Mesenchymal stem cell (in vitro differentiated cells and primary cell): Measurements from ENCODE around the gene MYOCD.

Source experiments
- DNase-seq: peaks from one replicate; pipeline ENCODE4 v3.0.0-alpha.2; 2013
- H2AFZ ChIP-seq: one replicate; pipeline ENCODE4 v1.6.1; 2013; ENCODE audit warnings: low read depth, mild to moderate bottlenecking, control low read depth, inconsistent platforms, low read length, moderate library complexity
- H2AK5ac ChIP-seq: 2 replicates; pipeline ENCODE4 v1.6.1; 2013; ENCODE audit warnings: low read length, moderate library complexity, mild to moderate bottlenecking, inconsistent platforms; ENCODE audit not compliant: severe bottlenecking
- H2BK120ac ChIP-seq: one replicate; pipeline ENCODE4 v1.6.1; 2013; ENCODE audit warnings: low read depth, mild to moderate bottlenecking, inconsistent platforms, low read length, moderate library complexity
- H2BK12ac ChIP-seq, 2 experiments: one replicate each; pipeline ENCODE4 v1.6.1; 2013; ENCODE audit warnings: inconsistent platforms in 2 of 2, low read length in 2 of 2, mild to moderate bottlenecking in 2 of 2, moderate library complexity in 2 of 2, control low read depth in 1 of 2
- H2BK15ac ChIP-seq: one replicate; pipeline ENCODE4 v1.6.1; 2013; ENCODE audit warnings: mild to moderate bottlenecking, low read depth, inconsistent platforms; ENCODE audit not compliant: poor library complexity, severe bottlenecking
- H2BK5ac ChIP-seq: 2 replicates; pipeline ENCODE4 v1.6.1; 2013; ENCODE audit warnings: low read depth, mild to moderate bottlenecking, low read length, control low read depth, inconsistent platforms; ENCODE audit not compliant: poor library complexity, severe bottlenecking
- H3K14ac ChIP-seq, 2 experiments: one replicate each; pipeline ENCODE4 v1.6.1; 2013; ENCODE audit warnings: inconsistent platforms in 2 of 2, low read length in 2 of 2, control low read depth in 1 of 2, mild to moderate bottlenecking in 1 of 2, moderate library complexity in 1 of 2
- H3K18ac ChIP-seq, 2 experiments: one replicate each; pipeline ENCODE4 v1.6.1; 2013; ENCODE audit warnings: inconsistent platforms in 2 of 2, low read length in 2 of 2, control low read depth in 1 of 2, low read depth in 1 of 2, mild to moderate bottlenecking in 1 of 2
- H3K23ac ChIP-seq, 2 experiments: one replicate each; pipeline ENCODE4 v1.6.1; 2013; ENCODE audit warnings: inconsistent platforms in 2 of 2, low read length in 2 of 2, mild to moderate bottlenecking in 2 of 2, moderate library complexity in 2 of 2, control low read depth in 1 of 2
- H3K27ac ChIP-seq: 2 replicates; pipeline ENCODE4 v1.5.1; 2013; ENCODE audit warnings: mild to moderate bottlenecking, moderate library complexity, low read length, control low read depth, inconsistent platforms; ENCODE audit not compliant: poor library complexity, severe bottlenecking
- H3K27me3 ChIP-seq, 2 experiments: 2 replicates each; pipeline versions ENCODE4 v1.6.1 to v1.7.0; 2013; ENCODE audit warnings: low read length in 2 of 2, mild to moderate bottlenecking in 2 of 2, moderate library complexity in 2 of 2, control low read depth in 1 of 2, inconsistent platforms in 1 of 2; ENCODE audit not compliant: control insufficient read depth in 1 of 2, insufficient read depth in 1 of 2
- H3K36me3 ChIP-seq, 2 experiments: 2 replicates each; pipeline versions ENCODE4 v1.6.1 to v1.7.0; 2013; ENCODE audit warnings: low read length in 2 of 2, control low read depth in 1 of 2, inconsistent platforms in 1 of 2, low read depth in 1 of 2, mild to moderate bottlenecking in 1 of 2; ENCODE audit not compliant: insufficient read depth in 2 of 2, control insufficient read depth in 1 of 2
- H3K4ac ChIP-seq, 2 experiments: one replicate each; pipeline ENCODE4 v1.6.1; 2013; ENCODE audit warnings: inconsistent platforms in 2 of 2, low read length in 2 of 2, mild to moderate bottlenecking in 2 of 2, moderate library complexity in 2 of 2, control low read depth in 1 of 2, low read depth in 1 of 2
- H3K4me1 ChIP-seq: 2 replicates; pipeline ENCODE4 v1.6.1; 2013; ENCODE audit warnings: low read depth, low read length, control low read depth; ENCODE audit not compliant: control insufficient read depth, insufficient read depth
- H3K4me2 ChIP-seq: 2 replicates; pipeline ENCODE4 v1.6.1; 2013; ENCODE audit warnings: low read length, mild to moderate bottlenecking, inconsistent platforms; ENCODE audit not compliant: poor library complexity, severe bottlenecking
- H3K4me3 ChIP-seq, 2 experiments: 2 replicates each; pipeline versions ENCODE4 v1.5.1 to v1.7.0; 2013; ENCODE audit warnings: low read length in 2 of 2, mild to moderate bottlenecking in 2 of 2, control low read depth in 1 of 2, low read depth in 1 of 2; ENCODE audit not compliant: insufficient read depth in 1 of 2
- H3K79me1 ChIP-seq: replicated peaks from 2 replicates; pipeline ENCODE4 v1.6.1; 2013; ENCODE audit warnings: mild to moderate bottlenecking, control low read depth, low read length, inconsistent platforms; ENCODE audit not compliant: poor library complexity, severe bottlenecking
- H3K9ac ChIP-seq: 2 replicates; pipeline ENCODE4 v1.7.0; 2013; ENCODE audit warnings: mild to moderate bottlenecking, low read length, moderate library complexity
- H3K9me3 ChIP-seq: 2 replicates; pipeline ENCODE4 v1.7.0; 2013; ENCODE audit warnings: mild to moderate bottlenecking, low read length; ENCODE audit not compliant: control insufficient read depth
- H4K8ac ChIP-seq: one replicate; pipeline ENCODE4 v1.6.1; 2013; ENCODE audit warnings: inconsistent platforms, mild to moderate bottlenecking, low read length, moderate library complexity
- H4K91ac ChIP-seq: one replicate; pipeline ENCODE4 v1.6.1; 2013; ENCODE audit warnings: mild to moderate bottlenecking, low read length, inconsistent platforms
- WGBS: methylation state at CpG from one replicate; pipeline ENCODE4 v1.1.7; 2013; ENCODE audit warnings: mixed read lengths; 5-methylcytosine and 5-hydroxymethylcytosine counted together

MYOCD gene

DNA sequence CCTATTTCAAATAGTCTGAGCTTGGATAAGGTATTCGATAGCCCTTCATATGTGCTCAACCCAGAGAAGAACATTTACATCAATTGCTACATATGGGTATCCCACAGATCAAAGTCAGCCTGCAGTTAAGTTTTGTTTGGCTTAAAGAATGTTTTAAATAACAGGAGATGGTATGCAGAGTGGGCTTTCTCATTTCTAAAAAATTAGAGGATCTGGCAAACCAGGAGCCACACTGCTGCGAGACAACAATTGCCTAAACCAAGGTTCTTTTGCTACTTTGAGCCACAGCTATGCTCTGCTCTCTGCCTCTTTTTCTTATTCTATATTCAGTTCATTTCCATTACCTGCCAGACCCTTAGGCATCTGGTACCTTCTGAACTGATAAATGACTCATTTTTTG is 93.4 kb downstream of the MYOCD start:
- no peaks in the 10 kb centered on the region for H3K79me1 ChIP-seq
- H2BK5ac ChIP-seq = no peak overlapping the region
- H3K9ac ChIP-seq = no peak overlapping the region
- no peak overlapping the region for H3K4me2 ChIP-seq
- no peak overlapping the region for H3K4me3 ChIP-seq
- H3K9me3 ChIP-seq = no peaks in the 10 kb centered on the region
- H2BK120ac ChIP-seq = no peak overlapping the region
- 50% methylated on average over 2 of the region's 2 CpGs for WGBS
- no peak overlapping the region for H3K14ac ChIP-seq
- H3K27me3 ChIP-seq = peaks cover 0 to 8% of the 10 kb centered on the region in 2 experiments
- no peak overlapping the region for H2AFZ ChIP-seq
- H3K23ac ChIP-seq = no peak overlapping the region
- H3K18ac ChIP-seq = no peak overlapping the region
- no peaks in the 10 kb centered on the region for H3K36me3 ChIP-seq
- H4K8ac ChIP-seq = no peak overlapping the region
- no peak overlapping the region for H2AK5ac ChIP-seq
- no peak for DNase-seq
- H4K91ac ChIP-seq = no peak overlapping the region
- H3K4me1 ChIP-seq = no peaks in the 10 kb centered on the region
- H2BK15ac ChIP-seq = no peak overlapping the region
- no peak overlapping the region for H3K4ac ChIP-seq
- H2BK12ac ChIP-seq = no peak overlapping the region
- H3K27ac ChIP-seq = no peak overlapping the region

DNA sequence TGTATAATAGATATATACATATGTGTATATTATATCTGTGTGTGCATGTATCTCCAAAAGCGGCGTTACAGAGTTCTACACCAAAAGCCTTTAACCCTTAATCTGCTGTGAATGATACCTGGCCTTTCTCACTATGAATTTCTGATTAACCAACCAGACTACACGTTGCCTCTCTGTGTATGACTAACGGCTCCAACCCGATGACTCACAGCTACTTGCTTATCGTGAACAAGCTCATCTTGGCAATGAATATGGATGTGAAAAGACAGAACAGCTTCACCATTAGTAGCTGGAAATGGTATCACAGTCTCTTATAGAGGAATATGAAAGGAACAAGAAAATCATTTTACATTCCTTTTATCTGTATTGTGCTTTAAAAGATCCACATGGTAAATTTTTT is 99.9 kb downstream of the MYOCD start:
- Histone ChIP-seq H3K18ac (no peak overlapping the region), H2BK12ac (no peak overlapping the region), H3K4me3 (no peak overlapping the region), H2AFZ (no peak overlapping the region), H3K36me3 (no peaks in the 10 kb centered on the region), H3K9me3 (no peaks in the 10 kb centered on the region), H2BK5ac (no peak overlapping the region), H4K8ac (no peak overlapping the region), H3K4me2 (no peak overlapping the region), H2AK5ac (no peak overlapping the region), H3K27ac (no peak overlapping the region), H3K9ac (no peak overlapping the region), H3K4ac (no peak overlapping the region), H2BK120ac (no peak overlapping the region), H3K27me3 (peaks cover 0 to 11% of the 10 kb centered on the region in 2 experiments), H4K91ac (no peak overlapping the region), H3K79me1 (no peaks in the 10 kb centered on the region), H2BK15ac (no peak overlapping the region), H3K23ac (no peak overlapping the region), H3K4me1 (no peaks in the 10 kb centered on the region), H3K14ac (no peak overlapping the region)
- 36% methylated on average over 4 of the region's 6 CpGs for WGBS
- DNase-seq = peak; percentile 77

DNA sequence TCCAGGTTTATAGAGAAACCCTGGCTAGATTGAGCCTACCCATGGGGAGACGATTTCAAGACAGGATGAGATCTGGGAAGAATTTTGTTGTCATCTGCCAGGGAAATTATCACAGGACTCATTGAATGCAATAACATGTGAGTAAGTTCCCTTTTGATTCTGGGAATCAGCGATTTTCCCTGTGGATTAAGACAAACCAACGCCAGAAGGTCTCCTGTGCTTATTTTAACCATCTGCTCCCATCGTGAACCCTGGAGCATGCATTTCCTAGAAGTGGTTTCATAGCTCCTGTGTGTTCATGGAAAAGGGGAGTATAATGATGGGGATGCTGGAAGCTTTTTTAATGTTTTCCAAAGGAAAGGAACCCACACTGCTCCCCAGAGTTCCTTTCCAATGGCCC is 102.6 kb downstream of the MYOCD start:
- no peaks in the 10 kb centered on the region for H3K9me3 ChIP-seq
- no peak overlapping the region for H3K14ac ChIP-seq
- H3K23ac ChIP-seq = no peak overlapping the region
- 84% methylated on average over 4 of the region's 4 CpGs for WGBS
- H2AK5ac ChIP-seq = no peak overlapping the region
- peak overlapping the region in 1 of 2 experiments; percentile 1 for H3K4me3 ChIP-seq
- H3K36me3 ChIP-seq = no peaks in the 10 kb centered on the region
- H2BK15ac ChIP-seq = no peak overlapping the region
- no peak overlapping the region for H2AFZ ChIP-seq
- H4K8ac ChIP-seq = no peak overlapping the region
- H3K27ac ChIP-seq = no peak overlapping the region
- H2BK5ac ChIP-seq = no peak overlapping the region
- no peak overlapping the region for H2BK12ac ChIP-seq
- no peak overlapping the region for H3K18ac ChIP-seq
- peak overlapping the region; percentile 16 for H3K9ac ChIP-seq
- no peak overlapping the region for H3K4me2 ChIP-seq
- no peak overlapping the region for H3K4ac ChIP-seq
- no peak for DNase-seq
- H3K79me1 ChIP-seq = no peaks in the 10 kb centered on the region
- no peaks in the 10 kb centered on the region for H3K4me1 ChIP-seq
- peaks cover 0 to 25% of the 10 kb centered on the region in 2 experiments for H3K27me3 ChIP-seq
- H2BK120ac ChIP-seq = no peak overlapping the region
- H4K91ac ChIP-seq = no peak overlapping the region

- Histone ChIP-seq H2BK5ac (no peak overlapping the region), H3K9ac (no peak overlapping the region), H3K14ac (no peak overlapping the region), H3K4me1 (no peaks in the 10 kb centered on the region), H3K4me3 (no peak overlapping the region), H4K91ac (no peak overlapping the region), H2BK12ac (no peak overlapping the region), H3K36me3 (no peaks in the 10 kb centered on the region), H2AFZ (no peak overlapping the region), H3K18ac (no peak overlapping the region), H4K8ac (no peak overlapping the region), H3K27ac (no peak overlapping the region), H2BK15ac (no peak overlapping the region), H3K4me2 (no peak overlapping the region), H3K79me1 (no peaks in the 10 kb centered on the region), H3K27me3 (peaks cover 0 to 17% of the 10 kb centered on the region in 2 experiments), H3K23ac (no peak overlapping the region), H3K4ac (no peak overlapping the region), H2AK5ac (no peak overlapping the region), H2BK120ac (no peak overlapping the region), H3K9me3 (no peaks in the 10 kb centered on the region)
- DNase-seq = no peak
- 98% methylated on average over 6 of the region's 6 CpGs for whole genome bisulfite sequencing
Measured at GRCh38 chr17:12769981-12770380, 104.3 kb downstream of the MYOCD start.
